Effector memory CD8-positive, alpha-beta T cell (primary cell): Measurements from ENCODE around the gene RNF20.
A peak's percentile ranks its signal among the peaks of the same experiment; 100 is the strongest.
"Not testable (repeated sequence)": the region's sequence is repeated elsewhere in the genome, so short reads cannot be mapped to it uniquely, and the experiment has no call there.

ENCODE experiments used
- ATAC-seq: fragments of 150-1000 bp; cut with Tn5 transposase; replicated peaks from 2 replicates; pipeline ENCODE4 v1.10.0; 2021; ENCODE audit warnings: mild to moderate bottlenecking, moderate library complexity
- DNase-seq, 3 experiments: peaks; one replicate each; pipeline ENCODE4 v3.0.0; 2021
- H3K27ac Mint-ChIP-seq, 2 donors: one replicate each; pipeline ENCODE4 v1.8.0; 2022; ENCODE audit warnings: mild to moderate bottlenecking in 2 of 2, mixed read lengths in 2 of 2, moderate library complexity in 2 of 2
- H3K27me3 Mint-ChIP-seq, 2 donors: one replicate each; pipeline ENCODE4 v1.8.0; 2022; ENCODE audit warnings: mixed read lengths in 2 of 2
- H3K36me3 Mint-ChIP-seq: one replicate; pipeline ENCODE4 v1.8.0; 2022; ENCODE audit warnings: mild to moderate bottlenecking, moderate library complexity, mixed read lengths; ENCODE audit not compliant: insufficient read depth
- H3K4me1 Mint-ChIP-seq, 2 donors: one replicate each; pipeline ENCODE4 v1.8.0; 2022; ENCODE audit warnings: low read depth in 2 of 2, mixed read lengths in 2 of 2
- H3K4me3 Mint-ChIP-seq, 2 donors: one replicate each; pipeline ENCODE4 v1.8.0; 2022; ENCODE audit warnings: mild to moderate bottlenecking in 2 of 2, mixed read lengths in 2 of 2, moderate library complexity in 2 of 2
- H3K9me3 Mint-ChIP-seq, 2 donors: one replicate each; pipeline ENCODE4 v1.8.0; 2022; ENCODE audit warnings: mixed read lengths in 2 of 2

The RNF20 gene

GRCh38 chr9:101513351-101513750, 20.3 kb upstream of the RNF20 start:
- no peaks in the 10 kb centered on the region for H3K4me1 Mint-ChIP-seq
- H3K36me3 Mint-ChIP-seq, result no peaks in the 10 kb centered on the region
- no peak overlapping the region for H3K4me3 Mint-ChIP-seq
- DNase-seq (no peak), ATAC-seq (no peak)
- H3K27ac Mint-ChIP-seq, result no peak overlapping the region
- H3K27me3 Mint-ChIP-seq, result peaks cover 23 to 31% of the 10 kb centered on the region in 2 donors
- no peaks in the 10 kb centered on the region for H3K9me3 Mint-ChIP-seq

DNA sequence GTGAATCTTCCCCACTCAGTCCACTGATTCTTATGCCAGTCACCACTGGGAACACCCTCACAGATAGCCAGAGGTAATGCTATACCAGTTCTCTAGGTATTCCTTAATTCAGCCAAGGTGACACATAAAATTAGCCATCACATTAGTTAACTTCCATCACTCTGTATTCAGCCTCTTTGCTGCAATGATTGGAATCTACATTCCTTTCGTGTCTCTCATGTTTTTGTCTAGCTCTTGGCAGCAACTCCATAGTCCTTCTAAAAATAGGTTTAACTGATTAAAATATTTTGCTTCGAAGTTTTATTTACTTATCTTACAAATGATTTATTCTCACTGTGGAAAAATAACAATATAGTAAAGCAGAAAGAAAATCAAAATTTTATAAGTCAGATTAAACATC, 19.6 kb upstream of the RNF20 start:
- H3K9me3 Mint-ChIP-seq, result no peaks in the 10 kb centered on the region
- H3K4me3 Mint-ChIP-seq, result no peak overlapping the region
- DNase-seq, result no peak
- no peaks in the 10 kb centered on the region for H3K36me3 Mint-ChIP-seq
- no peak overlapping the region for H3K27ac Mint-ChIP-seq
- H3K27me3 Mint-ChIP-seq, result peaks cover 23 to 34% of the 10 kb centered on the region in 2 donors
- no peaks in the 10 kb centered on the region for H3K4me1 Mint-ChIP-seq
- no peak for ATAC-seq

DNA sequence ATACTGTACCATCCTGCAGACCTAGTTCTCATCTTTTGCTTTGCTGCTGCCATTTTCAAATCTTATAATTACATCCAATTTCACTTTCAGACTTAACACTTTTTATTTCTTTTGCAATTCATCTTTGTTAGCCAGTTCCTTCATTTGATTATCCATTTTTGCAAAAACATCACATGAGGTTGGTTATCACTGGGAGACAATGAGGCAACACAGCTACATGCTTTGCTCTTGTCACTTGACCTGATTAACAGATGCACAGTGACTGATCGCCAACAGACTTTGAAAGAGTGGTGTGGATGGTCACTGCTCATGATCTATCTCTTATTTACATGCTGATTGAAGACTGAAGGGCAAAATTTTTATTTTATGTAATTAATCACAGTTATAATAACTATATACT, 17.0 kb upstream of the RNF20 start:
- H3K36me3 Mint-ChIP-seq, result no peaks in the 10 kb centered on the region
- H3K27ac Mint-ChIP-seq, result no peak overlapping the region
- H3K4me3 Mint-ChIP-seq, result no peak overlapping the region
- no peaks in the 10 kb centered on the region for H3K4me1 Mint-ChIP-seq
- no peak for DNase-seq
- H3K9me3 Mint-ChIP-seq, result no peaks in the 10 kb centered on the region
- H3K27me3 Mint-ChIP-seq, result peaks cover 30 to 37% of the 10 kb centered on the region in 2 donors
- no peak for ATAC-seq

DNA sequence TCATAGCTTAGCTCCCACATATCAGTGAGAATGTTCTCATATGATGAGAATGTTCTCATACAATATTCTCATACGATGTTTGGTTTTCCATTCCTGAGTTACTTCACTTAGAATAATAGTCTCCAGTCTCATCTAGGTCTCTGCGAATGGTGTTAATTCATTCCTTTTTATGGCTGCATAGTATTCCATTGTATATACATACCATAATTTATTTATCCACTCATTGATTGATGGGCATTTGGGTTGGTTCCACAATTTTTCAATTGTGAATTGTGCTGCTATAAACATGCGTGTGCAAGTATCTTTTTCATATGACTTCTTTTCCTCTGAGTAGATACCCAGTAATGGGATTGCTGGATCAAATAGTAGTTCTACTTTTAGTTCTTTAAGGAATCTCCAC, 15.2 kb upstream of the RNF20 start:
- not testable (repeated sequence) for ATAC-seq, H3K27ac Mint-ChIP-seq, H3K4me3 Mint-ChIP-seq, H3K4me1 Mint-ChIP-seq, H3K36me3 Mint-ChIP-seq, DNase-seq, H3K9me3 Mint-ChIP-seq
- peaks cover 47 to 53% of the 10 kb centered on the region in 2 donors for H3K27me3 Mint-ChIP-seq

- DNase-seq (no peak), ATAC-seq (no peak)
- no peak overlapping the region for H3K4me3 Mint-ChIP-seq
- no peaks in the 10 kb centered on the region for H3K9me3 Mint-ChIP-seq
- no peaks in the 10 kb centered on the region for H3K36me3 Mint-ChIP-seq
- H3K27ac Mint-ChIP-seq, result no peak overlapping the region
- peaks cover 54 to 73% of the 10 kb centered on the region in 2 donors for H3K27me3 Mint-ChIP-seq
- no peaks in the 10 kb centered on the region for H3K4me1 Mint-ChIP-seq
Observed at GRCh38 chr9:101524371-101524770, 9.3 kb upstream of the RNF20 start.

- no peak for DNase-seq
- H3K9me3 Mint-ChIP-seq, result no peaks in the 10 kb centered on the region
- H3K27me3 Mint-ChIP-seq, result peaks cover 36 to 59% of the 10 kb centered on the region in 2 donors
- no peaks in the 10 kb centered on the region for H3K36me3 Mint-ChIP-seq
- H3K4me1 Mint-ChIP-seq, result no peaks in the 10 kb centered on the region
- H3K4me3 Mint-ChIP-seq, result no peak overlapping the region
- ATAC-seq, result no peak
- H3K27ac Mint-ChIP-seq, result no peak overlapping the region
Observed at GRCh38 chr9:101527066-101527465, 6.6 kb upstream of the RNF20 start.

DNA sequence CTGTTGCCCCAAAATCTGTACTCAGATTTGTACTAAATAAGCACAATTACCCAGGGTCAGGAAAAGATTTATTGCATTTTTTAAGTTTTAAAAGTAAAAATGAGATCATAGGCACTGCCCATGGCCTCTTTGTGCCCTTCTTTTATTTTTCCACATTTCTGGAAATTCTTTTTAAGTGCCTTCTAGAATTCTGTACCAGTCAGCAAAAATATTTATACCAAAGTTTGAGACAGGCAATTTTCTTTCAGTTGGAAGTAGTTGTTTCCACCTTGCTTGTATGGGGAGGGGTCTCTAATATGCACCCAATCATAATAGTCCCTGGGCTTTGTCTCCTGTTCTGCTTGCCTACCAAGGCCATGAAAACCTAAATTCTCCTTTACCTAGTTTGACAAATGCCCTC, 5.6 kb upstream of the RNF20 start:
- no peak overlapping the region for H3K27ac Mint-ChIP-seq
- peaks cover 0 to 3% of the 10 kb centered on the region in 2 donors for H3K4me1 Mint-ChIP-seq
- H3K9me3 Mint-ChIP-seq, result no peaks in the 10 kb centered on the region
- no peak overlapping the region for H3K4me3 Mint-ChIP-seq
- peaks cover 1% of the 10 kb centered on the region for H3K36me3 Mint-ChIP-seq
- peaks cover 27 to 50% of the 10 kb centered on the region in 2 donors for H3K27me3 Mint-ChIP-seq
- DNase-seq (no peak), ATAC-seq (no peak)

DNA sequence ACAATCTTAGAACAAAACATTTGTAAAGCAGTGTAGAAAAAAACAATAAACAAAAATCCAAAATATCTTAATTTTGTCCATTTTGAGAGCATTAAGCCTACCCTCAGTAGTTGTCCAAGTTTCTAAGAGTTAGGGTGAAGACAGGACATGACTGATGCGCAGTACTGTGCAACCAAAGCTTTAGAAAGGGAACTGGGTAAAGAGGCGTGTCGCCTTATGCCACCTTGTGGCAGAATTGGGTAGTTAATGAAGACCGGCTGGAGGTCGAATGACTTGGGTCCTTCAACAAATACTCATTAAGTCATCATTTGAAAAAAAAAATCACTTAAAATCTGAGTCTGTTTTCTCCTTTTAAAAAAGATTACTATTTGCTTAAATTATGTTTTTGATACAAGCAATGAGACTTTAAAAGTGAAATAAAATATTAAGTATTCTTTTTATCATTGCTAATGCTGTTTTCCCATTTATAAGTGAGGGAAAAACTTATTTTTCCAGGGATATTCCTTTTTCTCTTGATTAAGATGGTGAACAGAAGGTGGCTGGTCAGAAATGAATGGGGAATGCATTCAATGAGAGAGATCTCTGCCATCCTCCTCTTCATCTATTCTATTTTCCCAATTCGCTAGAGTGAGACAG, 3.5 kb upstream of the RNF20 start:
- H3K36me3 Mint-ChIP-seq, result peaks cover 13% of the 10 kb centered on the region
- H3K9me3 Mint-ChIP-seq, result no peaks in the 10 kb centered on the region
- peaks cover 6 to 9% of the 10 kb centered on the region in 2 donors for H3K4me1 Mint-ChIP-seq
- peaks cover 5 to 28% of the 10 kb centered on the region in 2 donors for H3K27me3 Mint-ChIP-seq
- H3K27ac Mint-ChIP-seq, result no peak overlapping the region
- no peak overlapping the region for H3K4me3 Mint-ChIP-seq
- DNase-seq, result peak; percentile 62 to 68 (median 63)
- peak; percentile 39 for ATAC-seq

DNA sequence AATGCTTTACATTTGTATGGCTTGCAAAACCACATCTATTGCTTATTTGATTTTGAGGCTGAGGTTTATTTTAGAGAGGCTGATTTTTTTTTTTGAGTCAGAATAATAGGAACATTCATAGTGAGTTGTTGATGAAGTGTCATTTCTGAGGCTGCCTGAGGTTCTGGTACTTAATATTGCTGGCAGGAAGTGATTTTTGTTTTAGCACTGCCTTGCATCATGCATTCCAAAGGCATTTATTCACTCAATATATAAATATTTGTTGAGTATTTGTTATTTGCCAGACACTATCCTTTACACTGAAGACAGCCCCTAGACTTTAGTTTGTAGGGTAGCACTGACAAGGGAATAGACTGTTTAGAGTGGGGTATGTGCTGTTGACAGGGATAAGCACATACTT, 2.7 kb downstream of the RNF20 start:
- Mint-ChIP-seq H3K4me3 (no peak overlapping the region), H3K4me1 (peaks cover 11 to 13% of the 10 kb centered on the region in 2 donors), H3K27me3 (no peaks in the 10 kb centered on the region), H3K36me3 (peaks cover 20% of the 10 kb centered on the region), H3K9me3 (no peaks in the 10 kb centered on the region), H3K27ac (no peak overlapping the region)
- ATAC-seq (no peak), DNase-seq (no peak)

DNA sequence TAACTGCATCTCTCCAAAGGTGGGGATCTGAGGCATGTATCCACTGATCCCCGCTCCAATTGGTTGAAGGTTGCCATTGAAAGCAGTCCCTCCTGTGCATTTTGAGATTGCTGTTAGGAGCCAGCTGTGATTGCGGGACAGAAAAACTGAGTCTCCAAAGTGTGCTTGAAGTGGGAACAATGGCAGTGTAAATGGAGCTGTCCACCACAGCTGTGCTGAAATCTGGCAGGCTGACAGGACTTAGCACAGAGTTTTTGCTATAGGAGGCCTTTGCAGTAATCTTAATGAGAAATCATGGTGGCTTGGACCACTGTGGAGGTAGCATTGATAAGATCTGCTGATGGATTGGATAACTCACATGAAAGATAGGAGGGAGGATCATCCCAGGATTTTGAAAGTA, 3.3 kb downstream of the RNF20 start:
- Mint-ChIP-seq H3K9me3 (no peaks in the 10 kb centered on the region), H3K4me3 (no peak overlapping the region), H3K27me3 (no peaks in the 10 kb centered on the region), H3K4me1 (peaks cover 11 to 13% of the 10 kb centered on the region in 2 donors), H3K27ac (no peak overlapping the region), H3K36me3 (peaks cover 20% of the 10 kb centered on the region)
- no peak for DNase-seq
- ATAC-seq, result no peak

DNA sequence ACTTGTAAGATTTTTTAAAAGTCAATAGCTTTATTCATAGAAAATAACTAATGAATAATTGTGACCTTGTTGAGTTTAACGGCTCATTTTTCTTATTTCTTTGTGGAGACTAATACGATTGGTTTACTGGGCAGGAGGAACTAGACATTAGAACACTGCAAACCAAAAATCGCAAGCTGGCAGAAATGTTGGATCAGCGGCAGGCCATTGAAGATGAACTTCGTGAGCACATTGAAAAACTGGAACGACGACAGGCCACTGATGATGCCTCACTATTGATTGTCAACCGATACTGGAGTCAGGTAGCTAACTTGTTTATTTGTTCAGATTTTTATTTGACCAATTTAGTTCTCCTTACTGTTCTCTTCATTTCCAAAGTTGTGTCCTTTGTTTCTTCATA, 6.4 kb downstream of the RNF20 start:
- Mint-ChIP-seq H3K27ac (peak overlapping the region in 1 of 2 donors; percentile 25), H3K36me3 (peaks cover 12% of the 10 kb centered on the region), H3K9me3 (no peaks in the 10 kb centered on the region), H3K4me1 (peaks cover 5 to 6% of the 10 kb centered on the region in 2 donors), H3K27me3 (no peaks in the 10 kb centered on the region), H3K4me3 (no peak overlapping the region)
- DNase-seq (no peak), ATAC-seq (no peak)

DNA sequence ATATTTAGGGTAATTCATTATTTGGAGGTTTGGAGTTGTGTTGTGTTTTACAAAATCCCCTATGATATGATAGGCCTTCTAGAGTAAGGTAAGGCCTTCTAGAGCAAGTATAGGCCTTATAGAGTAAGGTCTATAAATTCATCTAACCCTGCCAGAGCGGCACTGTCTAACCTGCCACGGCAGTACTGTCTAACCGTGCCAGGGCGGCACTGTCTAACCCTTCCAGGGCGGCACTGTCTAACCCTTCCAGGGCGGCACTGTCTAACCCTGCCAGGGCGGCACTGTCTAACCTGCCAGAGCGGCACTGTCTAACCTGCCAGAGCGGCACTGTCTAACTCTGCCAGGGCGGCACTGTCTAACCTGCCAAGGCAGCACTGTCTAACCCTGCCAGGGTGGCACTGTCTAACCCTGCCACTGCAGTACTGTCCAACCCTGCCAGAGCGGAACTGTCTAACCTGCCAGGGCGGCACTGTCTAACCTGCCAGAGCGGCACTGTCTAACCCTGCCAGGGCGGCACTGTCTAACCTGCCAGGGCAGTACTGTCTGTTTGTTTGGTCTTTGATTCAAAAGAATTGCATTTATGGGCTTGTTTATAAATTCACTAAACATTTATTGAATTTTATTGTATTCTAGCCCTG, 9.6 kb downstream of the RNF20 start:
- Mint-ChIP-seq H3K27me3 (no peaks in the 10 kb centered on the region), H3K4me1 (no peaks in the 10 kb centered on the region), H3K9me3 (no peaks in the 10 kb centered on the region), H3K4me3 (no peak overlapping the region), H3K36me3 (peaks cover 41% of the 10 kb centered on the region), H3K27ac (no peak overlapping the region)
- no peak for DNase-seq
- no peak for ATAC-seq

DNA sequence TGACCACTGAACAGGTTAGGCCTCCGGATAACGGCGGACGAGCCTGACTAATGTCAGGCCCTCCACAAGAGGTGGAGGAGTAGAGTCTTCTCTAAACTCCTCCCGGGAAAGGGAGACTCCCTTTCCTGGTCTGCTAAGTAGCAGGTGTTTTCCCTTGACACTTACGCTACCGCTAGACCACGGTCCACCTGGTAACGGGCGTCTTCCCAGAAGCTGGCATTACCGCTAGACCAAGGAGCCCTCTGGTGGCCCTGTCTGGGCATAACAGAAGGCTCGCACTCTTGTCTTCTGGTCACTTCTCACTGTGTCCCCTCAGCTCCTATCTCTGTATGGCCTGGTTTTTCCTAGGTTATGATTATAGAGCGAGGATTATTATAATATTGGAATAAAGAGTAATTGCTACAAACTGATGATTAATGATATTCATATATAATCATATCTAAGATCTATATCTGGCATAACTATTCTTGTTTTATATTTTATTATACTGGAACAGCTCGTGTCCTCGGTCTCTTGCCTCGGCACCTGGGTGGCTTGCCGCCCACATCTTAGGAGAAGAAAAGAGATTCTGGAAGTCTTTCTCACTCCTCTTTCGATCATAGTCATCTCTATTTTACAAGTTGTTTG, 15.9 kb downstream of the RNF20 start:
- not testable (repeated sequence) for H3K4me1 Mint-ChIP-seq, H3K27ac Mint-ChIP-seq, H3K9me3 Mint-ChIP-seq, DNase-seq, H3K27me3 Mint-ChIP-seq, ATAC-seq, H3K4me3 Mint-ChIP-seq
- H3K36me3 Mint-ChIP-seq, result peaks cover 78% of the 10 kb centered on the region

DNA sequence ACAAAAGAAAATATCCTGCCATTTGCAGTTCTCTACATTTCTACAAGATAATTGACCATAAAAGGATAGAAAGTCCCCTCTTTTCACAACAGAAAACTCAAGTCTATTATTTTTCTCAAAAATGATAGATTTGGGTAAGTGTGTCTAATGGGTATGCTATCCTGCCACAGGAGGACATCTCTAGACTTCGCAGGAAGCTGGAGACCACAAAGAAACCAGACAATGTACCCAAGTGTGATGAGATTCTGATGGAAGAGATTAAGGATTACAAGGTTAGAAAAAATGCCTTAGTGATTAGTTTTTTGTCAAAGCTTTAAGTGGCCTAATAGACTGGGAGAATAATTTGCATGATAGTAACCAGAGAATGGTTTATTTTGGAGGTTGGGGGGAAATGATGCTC, 28.1 kb downstream of the RNF20 start:
- peak; percentile 72 for ATAC-seq
- peaks cover 20 to 30% of the 10 kb centered on the region in 2 donors for H3K4me1 Mint-ChIP-seq
- H3K27me3 Mint-ChIP-seq, result no peaks in the 10 kb centered on the region
- no peaks in the 10 kb centered on the region for H3K9me3 Mint-ChIP-seq
- no peak for DNase-seq
- H3K36me3 Mint-ChIP-seq, result peaks cover 81% of the 10 kb centered on the region
- peak overlapping the region in 1 of 2 donors; percentile 75 for H3K27ac Mint-ChIP-seq
- H3K4me3 Mint-ChIP-seq, result no peak overlapping the region
